Measurements from ENCODE around the gene MYDGF. TPM values are rescaled to one million over a fixed set of nuclear protein-coding genes. Genes with fewer than 3 reads are reported as not detected.
A peak's percentile ranks its signal among the peaks of the same experiment; 100 is the strongest.

The MYDGF gene
- total RNA-seq, 1 donor from 2014 or later = 83.0 TPM

DNA sequence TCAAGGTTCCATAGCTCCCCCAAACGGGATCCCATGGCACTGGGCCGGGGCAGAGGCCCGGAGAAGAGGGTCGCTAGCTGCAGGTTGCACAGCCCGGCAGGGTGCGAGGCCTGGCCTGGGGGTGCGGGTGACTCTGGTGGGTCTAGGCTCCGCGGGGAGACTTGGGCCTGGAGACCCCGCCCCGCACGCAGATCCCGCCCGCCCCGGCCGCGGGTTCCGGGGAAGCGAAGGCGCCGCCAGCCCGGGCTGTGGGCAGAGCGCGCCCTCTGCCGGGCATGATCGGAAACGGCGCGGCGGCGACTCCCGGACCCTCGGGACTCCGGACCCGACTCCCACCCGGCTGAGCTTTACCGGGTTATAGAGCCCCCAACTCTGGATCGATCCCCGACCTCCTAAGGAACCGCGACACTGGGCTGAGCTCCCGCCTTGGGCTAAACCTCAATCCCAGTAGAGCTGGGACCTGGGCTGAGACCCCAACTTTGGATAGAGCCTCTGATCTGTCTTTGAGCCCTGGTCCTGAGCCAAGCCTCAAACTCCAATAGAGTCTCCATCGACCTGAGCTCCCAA is 33.9 kb downstream of the MYDGF start:
- DNase-seq (ENCODE audit: low read depth) = no peak
- TF ChIP-seq, protein P1, sequence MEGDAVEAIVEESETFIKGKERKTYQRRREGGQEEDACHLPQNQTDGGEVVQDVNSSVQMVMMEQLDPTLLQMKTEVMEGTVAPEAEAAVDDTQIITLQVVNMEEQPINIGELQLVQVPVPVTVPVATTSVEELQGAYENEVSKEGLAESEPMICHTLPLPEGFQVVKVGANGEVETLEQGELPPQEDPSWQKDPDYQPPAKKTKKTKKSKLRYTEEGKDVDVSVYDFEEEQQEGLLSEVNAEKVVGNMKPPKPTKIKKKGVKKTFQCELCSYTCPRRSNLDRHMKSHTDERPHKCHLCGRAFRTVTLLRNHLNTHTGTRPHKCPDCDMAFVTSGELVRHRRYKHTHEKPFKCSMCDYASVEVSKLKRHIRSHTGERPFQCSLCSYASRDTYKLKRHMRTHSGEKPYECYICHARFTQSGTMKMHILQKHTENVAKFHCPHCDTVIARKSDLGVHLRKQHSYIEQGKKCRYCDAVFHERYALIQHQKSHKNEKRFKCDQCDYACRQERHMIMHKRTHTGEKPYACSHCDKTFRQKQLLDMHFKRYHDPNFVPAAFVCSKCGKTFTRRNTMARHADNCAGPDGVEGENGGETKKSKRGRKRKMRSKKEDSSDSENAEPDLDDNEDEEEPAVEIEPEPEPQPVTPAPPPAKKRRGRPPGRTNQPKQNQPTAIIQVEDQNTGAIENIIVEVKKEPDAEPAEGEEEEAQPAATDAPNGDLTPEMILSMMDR (conservative IDR thresholded peaks at IDR 0.05; ENCODE audit: low read depth, low read length) = peak; percentile 81
- H3K4me3 ChIP-seq (ENCODE audit: low read depth, low read length) = peak overlapping the region; percentile 53

DNA sequence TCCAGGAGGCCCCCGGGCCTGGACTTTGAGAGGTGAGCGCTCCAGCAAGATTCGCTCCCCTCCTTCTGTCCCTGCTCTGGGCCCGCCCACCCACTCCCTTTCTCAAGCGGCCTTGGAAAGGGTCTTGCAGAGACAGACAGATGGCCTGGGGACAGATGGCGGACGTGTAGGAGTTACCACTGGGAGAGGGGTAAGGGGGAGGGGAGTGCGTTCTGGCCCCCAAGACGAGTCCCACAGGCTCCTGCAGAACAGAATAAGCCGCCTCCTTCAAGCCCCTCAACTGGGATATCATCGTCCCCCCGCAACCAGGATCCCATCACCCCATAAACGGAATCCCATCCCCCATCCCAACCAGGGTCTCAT is 34.4 kb downstream of the MYDGF start:
- TF ChIP-seq, protein P1 (conservative IDR thresholded peaks at IDR 0.05; ENCODE audit: low read depth, low read length) = no peak
- no peak for DNase-seq (ENCODE audit: low read depth)
- peak overlapping the region; percentile 53 for H3K4me3 ChIP-seq (ENCODE audit: low read depth, low read length)

DNA sequence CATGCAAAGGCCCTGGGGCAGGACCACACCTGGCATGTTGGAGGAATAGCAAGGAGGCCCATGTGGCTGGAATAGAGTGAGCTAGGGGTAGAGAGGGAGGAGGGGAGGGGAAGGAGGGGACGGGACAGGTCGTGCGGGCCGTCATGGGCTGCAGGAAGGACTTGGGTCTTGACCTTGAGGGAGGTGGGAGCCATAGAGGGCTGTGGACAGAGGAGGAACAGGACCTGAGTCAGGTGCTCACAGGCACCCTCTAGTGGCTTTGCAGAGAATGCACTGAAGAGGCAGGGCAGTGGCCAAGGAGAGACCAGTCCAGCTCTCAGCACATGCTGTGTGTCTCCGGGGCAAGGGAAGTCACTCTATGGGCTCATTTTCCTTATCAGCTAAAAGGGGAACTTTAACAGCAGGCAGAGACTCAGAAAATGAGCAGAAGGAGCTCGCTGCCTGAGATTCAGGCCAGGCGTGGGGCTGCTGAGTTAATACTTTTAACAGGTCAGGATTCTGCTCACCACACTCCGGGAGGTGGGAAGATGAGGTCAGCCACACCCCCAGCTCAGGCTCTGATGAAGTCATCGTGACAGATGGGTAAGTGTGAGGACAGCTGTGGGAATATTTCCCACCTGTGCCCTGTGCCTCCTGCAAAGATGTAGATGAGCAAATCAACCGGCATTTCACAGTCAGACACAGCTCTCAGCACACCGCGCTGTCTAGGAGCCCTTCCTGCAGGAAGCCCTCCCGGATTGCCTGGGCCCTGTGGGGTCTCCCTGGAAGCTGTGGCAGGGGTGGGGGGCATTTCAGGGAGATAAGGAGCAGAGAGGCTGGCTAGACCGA is 36.8 kb downstream of the MYDGF start:
- no peak overlapping the region for H3K4me3 ChIP-seq (ENCODE audit: low read depth, low read length)
- TF ChIP-seq, protein P1 (conservative IDR thresholded peaks at IDR 0.05; ENCODE audit: low read depth, low read length) = peak; percentile 94
- peak; percentile 64 for DNase-seq (ENCODE audit: low read depth)

DNA sequence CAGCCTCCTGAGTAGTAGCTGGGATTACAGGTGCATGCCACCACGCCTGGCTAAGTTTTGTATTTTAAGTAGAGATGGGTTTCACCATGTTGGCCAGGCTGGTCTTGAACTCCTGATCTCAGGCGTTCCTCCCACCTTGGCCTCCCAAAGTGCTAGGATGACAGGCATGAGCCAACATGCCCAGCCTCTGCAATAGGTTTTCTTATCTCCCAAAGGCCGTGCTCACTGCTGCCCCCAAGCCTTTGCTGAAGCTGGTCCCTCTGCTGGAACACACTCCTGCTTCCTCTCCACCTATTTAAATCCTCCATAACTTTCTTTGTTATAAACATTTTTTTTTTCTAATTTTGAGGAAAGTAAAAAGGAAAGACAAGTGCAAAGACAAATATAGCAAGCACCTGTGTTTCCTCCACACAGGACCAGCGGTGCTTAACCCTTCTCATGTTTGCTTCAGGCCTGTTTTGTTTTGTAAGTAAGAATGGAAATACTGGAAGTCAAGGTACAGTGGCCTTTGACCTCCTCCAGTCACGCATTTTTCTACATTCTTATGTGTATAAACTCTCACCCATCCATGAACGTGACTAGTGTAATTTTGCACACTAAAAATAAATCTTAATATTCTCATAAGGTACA is 45.3 kb downstream of the MYDGF start:
- H3K4me3 ChIP-seq (ENCODE audit: low read depth, low read length) = no peak overlapping the region
- no peak for DNase-seq (ENCODE audit: low read depth)
- TF ChIP-seq, protein P1 (conservative IDR thresholded peaks at IDR 0.05; ENCODE audit: low read depth, low read length) = peak; percentile 51

DNA sequence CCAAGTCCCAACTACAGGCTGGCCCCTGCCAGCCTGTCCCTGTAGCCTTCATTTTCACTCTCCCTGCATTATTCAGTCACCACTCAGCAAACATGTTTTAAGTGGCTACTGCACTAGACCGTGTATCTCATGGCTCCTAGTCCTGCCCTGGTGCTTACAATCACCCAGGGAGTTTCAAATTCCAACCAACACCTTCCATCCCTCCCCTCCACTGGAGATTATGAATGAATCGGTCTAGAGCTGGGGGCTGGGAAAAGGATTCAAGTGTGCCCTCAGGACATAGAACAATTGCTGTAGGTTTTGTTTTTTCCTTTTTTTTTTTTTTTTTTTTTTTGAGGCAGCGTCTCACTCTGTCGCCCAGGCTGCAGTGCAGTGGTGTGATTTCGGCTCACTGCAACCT is 45.8 kb downstream of the MYDGF start:
- no peak for DNase-seq (ENCODE audit: low read depth)
- no peak overlapping the region for H3K4me3 ChIP-seq (ENCODE audit: low read depth, low read length)
- TF ChIP-seq, protein P1 (conservative IDR thresholded peaks at IDR 0.05; ENCODE audit: low read depth, low read length) = no peak

DNA sequence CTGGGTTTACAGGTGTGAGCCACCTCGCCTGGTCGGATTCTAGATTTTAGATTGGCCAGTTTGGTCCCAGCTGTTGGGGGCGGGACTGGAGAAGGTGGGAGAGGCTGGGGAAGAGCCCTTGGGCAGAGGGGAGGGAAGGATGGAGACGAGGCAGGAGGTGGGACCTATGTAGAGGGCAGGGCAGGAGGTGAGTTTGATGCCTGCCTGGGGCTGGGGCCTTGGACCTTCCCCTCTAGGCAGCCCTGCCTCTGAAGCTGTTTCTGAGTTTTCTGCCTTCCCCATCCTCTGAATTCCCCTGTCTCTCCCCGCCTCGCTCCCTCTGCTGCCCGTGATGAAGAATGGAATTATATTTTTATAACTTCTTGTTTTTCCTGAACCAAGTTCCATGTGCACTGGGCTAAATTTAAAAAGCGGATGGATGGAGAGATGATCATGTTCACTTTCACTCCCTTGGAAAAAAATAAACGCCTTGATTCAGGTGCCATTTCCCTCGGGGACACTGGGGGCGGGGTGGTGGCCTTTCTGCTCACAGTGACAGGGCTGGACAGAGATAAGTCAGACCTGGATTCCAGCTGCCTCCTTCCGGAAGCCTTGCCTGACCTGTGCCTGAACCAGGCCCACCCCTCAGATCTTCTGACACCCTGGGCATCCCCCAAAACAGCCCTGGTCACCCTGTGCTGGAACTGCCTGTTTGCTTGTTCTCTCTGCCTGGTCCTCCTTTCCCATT is 47.3 kb downstream of the MYDGF start:
- TF ChIP-seq, protein P1 (conservative IDR thresholded peaks at IDR 0.05; ENCODE audit: low read depth, low read length) = no peak
- H3K4me3 ChIP-seq (ENCODE audit: low read depth, low read length) = no peak overlapping the region
- no peak for DNase-seq (ENCODE audit: low read depth)

Measured in epithelial cell of proximal tubule (primary cell).